Activated CD4-positive, alpha-beta T cell treated with anti-CD3 and anti-CD28 coated beads for 24 hours (primary cell): ENCODE measurements around the gene CRYBA2.

Experiments used
- DNase-seq, 2 donors: peaks; one replicate each; pipeline ENCODE4 v3.0.0-alpha.2; 2020; ENCODE audit warnings: low read depth in 2 of 2

The CRYBA2 gene

GRCh38 chr2:218956039-218956438, 37.2 kb downstream of the CRYBA2 start:
- DNase-seq = no peak

GRCh38 chr2:218954541-218955300, 38.5 kb downstream of the CRYBA2 start:
- no peak for DNase-seq

DNA sequence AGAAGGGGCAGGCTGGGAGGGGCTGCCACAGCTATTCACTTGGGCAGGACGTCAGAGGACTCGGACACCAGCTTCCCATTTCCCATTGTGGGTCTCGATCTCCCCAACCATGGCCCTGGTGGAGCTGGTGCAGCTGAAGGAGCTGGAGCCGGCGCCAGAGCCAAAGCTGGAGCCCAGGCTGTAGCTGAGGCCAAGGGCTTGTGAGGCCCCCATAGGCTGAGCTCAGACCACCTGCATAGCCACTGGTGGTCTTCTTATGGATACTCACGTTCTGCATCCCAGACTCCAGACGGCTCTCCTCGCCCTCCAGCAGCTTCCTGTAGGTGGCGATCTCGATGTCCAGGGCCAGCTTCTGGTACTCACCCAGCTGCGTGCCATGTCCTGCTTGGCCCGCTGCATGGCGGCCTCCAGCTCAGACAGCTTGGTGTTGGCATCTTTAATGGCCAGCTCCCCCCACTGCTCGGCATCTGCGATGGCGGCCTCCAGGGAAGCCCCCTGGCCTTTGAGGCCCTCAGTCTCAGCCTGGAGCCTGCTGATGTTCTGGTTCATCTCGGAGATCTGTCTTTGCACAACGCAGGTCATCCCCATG, 39.8 kb downstream of the CRYBA2 start:
- DNase-seq = no peak

DNA sequence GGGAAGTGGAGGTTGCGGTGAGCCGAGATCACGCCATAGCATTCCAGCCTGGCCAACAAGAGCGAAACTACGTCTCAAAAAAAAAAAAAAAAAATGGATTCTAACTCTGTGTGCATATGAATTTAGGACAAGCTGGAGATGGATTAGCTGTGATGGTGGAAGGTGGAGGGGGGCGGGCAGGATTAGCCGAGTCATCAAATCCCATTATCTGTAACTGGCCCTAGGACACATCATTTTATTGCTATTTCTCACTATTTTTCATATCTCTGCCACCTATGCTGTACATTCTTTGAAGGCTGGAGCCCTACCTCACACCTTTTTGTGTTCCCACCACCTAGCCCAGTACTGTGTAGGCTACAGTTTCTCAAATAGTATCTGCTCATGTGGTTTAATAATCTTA, 41.1 kb downstream of the CRYBA2 start:
- DNase-seq = no peak

GRCh38 chr2:218946621-218947020, 46.6 kb downstream of the CRYBA2 start:
- DNase-seq = no peak

DNA sequence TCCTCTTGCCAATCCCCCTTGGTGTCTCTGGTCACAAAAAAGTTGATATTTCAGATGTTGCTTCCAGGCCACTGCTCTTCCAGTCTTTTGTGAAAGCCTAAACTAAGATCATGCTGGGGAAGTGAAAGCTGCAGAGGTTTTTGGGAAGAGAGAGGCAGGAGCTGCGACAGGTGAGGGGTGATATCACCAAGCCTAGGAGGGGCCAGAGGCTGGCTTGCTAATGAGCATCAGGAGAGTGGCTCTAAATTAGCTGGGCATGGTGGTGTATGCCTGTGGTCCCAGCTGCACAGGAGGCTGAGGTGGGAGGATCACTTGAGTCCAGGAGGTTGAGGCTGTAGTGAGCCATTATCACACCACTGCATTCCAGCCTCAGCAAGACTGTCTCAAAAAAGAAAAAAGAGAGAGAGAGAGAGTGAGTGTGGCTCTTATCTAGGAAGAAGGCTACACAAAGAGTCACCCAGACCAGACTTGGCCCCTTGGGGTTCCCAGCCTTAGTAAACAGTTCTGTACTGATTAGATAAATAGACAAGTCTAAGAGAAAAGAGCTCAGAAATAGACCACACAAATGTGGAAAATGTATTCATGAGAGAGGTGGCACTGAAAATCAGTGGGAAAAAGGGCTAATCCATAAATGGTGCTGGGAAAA, 48.3 kb downstream of the CRYBA2 start:
- no peak for DNase-seq
